HAP-1 (cell line): ENCODE results near the gene PCNX2.

ENCODE experiments used
- DNase-seq, 2 experiments: peaks; one replicate each; pipeline ENCODE4 v3.0.0-alpha.2; 2016 to 2020; ENCODE audit warnings: low spot score in 2 of 2
- H3K27me3 ChIP-seq: fragments of 250-450 bp; sonication (Bioruptor Pico); 2 replicates; pipeline ENCODE4 v1.5.1; 2020; ENCODE audit warnings: low read depth, mild to moderate bottlenecking, moderate library complexity
- H3K36me3 ChIP-seq: fragments of 250-450 bp; sonication (Bioruptor Pico); replicated peaks from 2 replicates; pipeline ENCODE4 v1.5.1; 2020; ENCODE audit warnings: mild to moderate bottlenecking
- H3K4me1 ChIP-seq: fragments of 250-450 bp; sonication (Bioruptor Pico); 2 replicates; pipeline ENCODE4 v1.5.1; 2020; ENCODE audit warnings: mild to moderate bottlenecking
- H3K4me3 ChIP-seq: fragments of 250-450 bp; sonication (Bioruptor Pico); 2 replicates; pipeline ENCODE4 v1.5.1; 2020; ENCODE audit warnings: mild to moderate bottlenecking, moderate library complexity
- H3K9me3 ChIP-seq: fragments of 250-450 bp; sonication (Bioruptor Pico); 2 replicates; pipeline ENCODE4 v1.5.1; 2020; ENCODE audit warnings: mild to moderate bottlenecking, moderate library complexity
- in situ Hi-C: fragments of 300-500 bp; cut with MboI; formaldehyde crosslinking; loops from 3 replicates; pipeline ENCODE4 v1.14.3; 2020; ENCODE audit warnings: low sequenced_read_pairs, inconsistent platforms, mixed read lengths

The PCNX2 gene

GRCh38 chr1:233038581-233038980 is 256.9 kb downstream of the PCNX2 start:
- no peaks in the 10 kb centered on the region for H3K27me3 ChIP-seq
- DNase-seq = no peak
- H3K9me3 ChIP-seq = no peaks in the 10 kb centered on the region
- in situ Hi-C loops = no loop called here
- no peaks in the 10 kb centered on the region for H3K4me1 ChIP-seq
- H3K36me3 ChIP-seq = no peaks in the 10 kb centered on the region
- no peak overlapping the region for H3K4me3 ChIP-seq

GRCh38 chr1:233037843-233038242 is 257.7 kb downstream of the PCNX2 start:
- Histone ChIP-seq H3K4me3 (no peak overlapping the region), H3K9me3 (no peaks in the 10 kb centered on the region), H3K27me3 (no peaks in the 10 kb centered on the region), H3K36me3 (no peaks in the 10 kb centered on the region), H3K4me1 (no peaks in the 10 kb centered on the region)
- in situ Hi-C loops = no loop called here
- no peak for DNase-seq

GRCh38 chr1:233034836-233035235 is 260.7 kb downstream of the PCNX2 start:
- Histone ChIP-seq H3K4me1 (no peaks in the 10 kb centered on the region), H3K36me3 (no peaks in the 10 kb centered on the region), H3K9me3 (no peaks in the 10 kb centered on the region), H3K4me3 (no peak overlapping the region), H3K27me3 (no peaks in the 10 kb centered on the region)
- no peak for DNase-seq
- in situ Hi-C loops = no loop called here

- in situ Hi-C loops = no loop called here
- DNase-seq = no peak
- H3K9me3 ChIP-seq = no peaks in the 10 kb centered on the region
- no peaks in the 10 kb centered on the region for H3K36me3 ChIP-seq
- no peak overlapping the region for H3K4me3 ChIP-seq
- no peaks in the 10 kb centered on the region for H3K27me3 ChIP-seq
- no peaks in the 10 kb centered on the region for H3K4me1 ChIP-seq
Measured at GRCh38 chr1:233033361-233033760, 262.2 kb downstream of the PCNX2 start.

- Histone ChIP-seq H3K36me3 (no peaks in the 10 kb centered on the region), H3K9me3 (no peaks in the 10 kb centered on the region), H3K4me1 (no peaks in the 10 kb centered on the region), H3K27me3 (no peaks in the 10 kb centered on the region), H3K4me3 (no peak overlapping the region)
- in situ Hi-C loops = no loop called here
- DNase-seq = no peak
Measured at GRCh38 chr1:233032916-233033315, 262.6 kb downstream of the PCNX2 start.

GRCh38 chr1:233031521-233031920 is 264.0 kb downstream of the PCNX2 start:
- no peaks in the 10 kb centered on the region for H3K9me3 ChIP-seq
- DNase-seq = no peak
- no peaks in the 10 kb centered on the region for H3K27me3 ChIP-seq
- H3K36me3 ChIP-seq = no peaks in the 10 kb centered on the region
- H3K4me1 ChIP-seq = no peaks in the 10 kb centered on the region
- H3K4me3 ChIP-seq = no peak overlapping the region
- in situ Hi-C loops = no loop called here

- H3K4me3 ChIP-seq = no peak overlapping the region
- no peaks in the 10 kb centered on the region for H3K27me3 ChIP-seq
- no peak for DNase-seq
- no peaks in the 10 kb centered on the region for H3K36me3 ChIP-seq
- no peaks in the 10 kb centered on the region for H3K4me1 ChIP-seq
- no peaks in the 10 kb centered on the region for H3K9me3 ChIP-seq
- in situ Hi-C loops = no loop called here
Measured at GRCh38 chr1:233027046-233027445, 268.5 kb downstream of the PCNX2 start.

- H3K27me3 ChIP-seq = no peaks in the 10 kb centered on the region
- H3K36me3 ChIP-seq = no peaks in the 10 kb centered on the region
- in situ Hi-C loops = no loop called here
- H3K9me3 ChIP-seq = no peaks in the 10 kb centered on the region
- no peak overlapping the region for H3K4me3 ChIP-seq
- H3K4me1 ChIP-seq = no peaks in the 10 kb centered on the region
- DNase-seq = no peak
Measured at GRCh38 chr1:233025567-233025966, 270.0 kb downstream of the PCNX2 start.

GRCh38 chr1:233025157-233025556 is 270.4 kb downstream of the PCNX2 start:
- peak; percentile 23 to 47 for DNase-seq
- in situ Hi-C loops = no loop called here
- no peaks in the 10 kb centered on the region for H3K4me1 ChIP-seq

GRCh38 chr1:233024199-233024598 is 271.3 kb downstream of the PCNX2 start:
- no peak for DNase-seq
- Histone ChIP-seq H3K4me1 (no peaks in the 10 kb centered on the region), H3K9me3 (no peaks in the 10 kb centered on the region), H3K27me3 (no peaks in the 10 kb centered on the region), H3K4me3 (no peak overlapping the region), H3K36me3 (no peaks in the 10 kb centered on the region)
- in situ Hi-C loops = no loop called here

More at GRCh38 chr1:233025157-233025556, 270.4 kb downstream of the PCNX2 start:
- Histone ChIP-seq H3K27me3 (no peaks in the 10 kb centered on the region), H3K4me3 (no peak overlapping the region), H3K9me3 (no peaks in the 10 kb centered on the region), H3K36me3 (no peaks in the 10 kb centered on the region)

- DNase-seq = no peak
- Histone ChIP-seq H3K4me1 (no peaks in the 10 kb centered on the region), H3K27me3 (no peaks in the 10 kb centered on the region), H3K4me3 (no peak overlapping the region), H3K9me3 (no peaks in the 10 kb centered on the region), H3K36me3 (no peaks in the 10 kb centered on the region)
- in situ Hi-C loops = no loop called here
Measured at GRCh38 chr1:233022246-233022645, 273.3 kb downstream of the PCNX2 start.

- Histone ChIP-seq H3K9me3 (no peaks in the 10 kb centered on the region), H3K27me3 (no peaks in the 10 kb centered on the region), H3K36me3 (no peaks in the 10 kb centered on the region), H3K4me3 (no peak overlapping the region), H3K4me1 (no peaks in the 10 kb centered on the region)
- no peak for DNase-seq
- in situ Hi-C loops = no loop called here
Measured at GRCh38 chr1:233020426-233020825, 275.1 kb downstream of the PCNX2 start.

- DNase-seq = no peak
- Histone ChIP-seq H3K4me1 (no peaks in the 10 kb centered on the region), H3K4me3 (no peak overlapping the region), H3K36me3 (no peaks in the 10 kb centered on the region), H3K9me3 (no peaks in the 10 kb centered on the region), H3K27me3 (no peaks in the 10 kb centered on the region)
- in situ Hi-C loops = no loop called here
Measured at GRCh38 chr1:233019778-233020325, 275.7 kb downstream of the PCNX2 start.

GRCh38 chr1:233019083-233019482 is 276.4 kb downstream of the PCNX2 start:
- no peak for DNase-seq

GRCh38 chr1:233016798-233017197 is 278.7 kb downstream of the PCNX2 start:
- in situ Hi-C loops = no loop called here
- no peaks in the 10 kb centered on the region for H3K27me3 ChIP-seq
- DNase-seq = no peak
- no peaks in the 10 kb centered on the region for H3K36me3 ChIP-seq
- H3K9me3 ChIP-seq = no peaks in the 10 kb centered on the region
- H3K4me3 ChIP-seq = no peak overlapping the region
- no peaks in the 10 kb centered on the region for H3K4me1 ChIP-seq

More at GRCh38 chr1:233019083-233019482, 276.4 kb downstream of the PCNX2 start:
- in situ Hi-C loops = no loop called here
- no peak overlapping the region for H3K4me3 ChIP-seq
- no peaks in the 10 kb centered on the region for H3K36me3 ChIP-seq
- no peaks in the 10 kb centered on the region for H3K9me3 ChIP-seq
- no peaks in the 10 kb centered on the region for H3K4me1 ChIP-seq
- no peaks in the 10 kb centered on the region for H3K27me3 ChIP-seq
